HCT116 (cell line): Measurements from ENCODE around the gene MTHFD1L.

Experiments used
- EGR1 ChIP-seq: IDR thresholded peaks from 2 replicates; pipeline ENCODE4 v1.6.1; 2012; ENCODE audit warnings: low read depth
- SIN3A ChIP-seq: IDR thresholded peaks from 2 replicates; pipeline ENCODE4 v1.6.1; 2012; ENCODE audit warnings: low read depth
- SP1 ChIP-seq: IDR thresholded peaks from 2 replicates; pipeline ENCODE4 v1.6.1; 2012; ENCODE audit warnings: low read depth
- SRF ChIP-seq: IDR thresholded peaks from 2 replicates; pipeline ENCODE4 v1.6.1; 2012; ENCODE audit warnings: low read depth

DNA sequence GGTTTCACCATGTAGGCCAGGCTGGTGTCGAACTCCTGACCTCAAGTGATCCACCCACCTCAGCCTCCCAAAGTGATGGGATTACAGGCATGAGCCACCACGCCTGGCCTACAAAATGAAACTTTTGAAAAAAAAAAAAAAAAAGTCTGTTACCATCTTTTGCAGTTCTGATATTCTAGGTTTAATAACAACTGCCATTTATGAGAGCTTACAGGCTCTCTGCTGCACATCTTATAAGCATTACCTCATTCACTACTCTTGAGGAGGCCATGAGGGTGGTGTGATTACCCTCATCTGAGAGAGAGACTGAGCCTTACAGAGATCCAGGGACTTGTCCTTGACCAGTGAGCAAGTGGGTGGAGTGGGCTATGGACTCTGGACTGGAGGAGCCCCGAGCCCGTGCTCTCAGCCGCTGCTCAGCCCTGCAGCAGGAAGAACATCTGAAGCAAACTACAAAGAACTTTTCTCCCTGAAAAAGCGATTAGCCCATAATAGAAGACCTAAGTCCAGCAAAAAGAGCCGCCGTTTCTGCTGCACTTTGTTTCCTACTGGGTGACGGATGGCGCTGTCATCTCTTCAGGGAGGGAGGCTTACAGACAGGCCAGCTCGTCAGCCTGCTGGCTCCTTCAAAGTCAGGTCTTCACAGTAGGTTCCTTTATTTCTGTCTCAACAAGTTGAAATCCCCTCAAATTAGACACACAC, 254.5 kb downstream of the MTHFD1L start:
- TF ChIP-seq EGR1 (0 out of 2 replicates have a peak, but pooled peaks have one; percentile 32), SP1 (peak; percentile 62; the same call in 1 of the 2 replicates), SIN3A (no peak), SRF (no peak)
